Measurements from ENCODE around the gene RBL2. TPM values are rescaled to one million over a fixed set of nuclear protein-coding genes. Genes with fewer than 3 reads are reported as not detected.

RBL2 gene
- total and polyA plus RNA-seq, 2 of the 13 experiments (the other 11 are each of a cell fraction or from before 2014, with no cell fraction given), result 41.2 to 60.9 TPM

DNA sequence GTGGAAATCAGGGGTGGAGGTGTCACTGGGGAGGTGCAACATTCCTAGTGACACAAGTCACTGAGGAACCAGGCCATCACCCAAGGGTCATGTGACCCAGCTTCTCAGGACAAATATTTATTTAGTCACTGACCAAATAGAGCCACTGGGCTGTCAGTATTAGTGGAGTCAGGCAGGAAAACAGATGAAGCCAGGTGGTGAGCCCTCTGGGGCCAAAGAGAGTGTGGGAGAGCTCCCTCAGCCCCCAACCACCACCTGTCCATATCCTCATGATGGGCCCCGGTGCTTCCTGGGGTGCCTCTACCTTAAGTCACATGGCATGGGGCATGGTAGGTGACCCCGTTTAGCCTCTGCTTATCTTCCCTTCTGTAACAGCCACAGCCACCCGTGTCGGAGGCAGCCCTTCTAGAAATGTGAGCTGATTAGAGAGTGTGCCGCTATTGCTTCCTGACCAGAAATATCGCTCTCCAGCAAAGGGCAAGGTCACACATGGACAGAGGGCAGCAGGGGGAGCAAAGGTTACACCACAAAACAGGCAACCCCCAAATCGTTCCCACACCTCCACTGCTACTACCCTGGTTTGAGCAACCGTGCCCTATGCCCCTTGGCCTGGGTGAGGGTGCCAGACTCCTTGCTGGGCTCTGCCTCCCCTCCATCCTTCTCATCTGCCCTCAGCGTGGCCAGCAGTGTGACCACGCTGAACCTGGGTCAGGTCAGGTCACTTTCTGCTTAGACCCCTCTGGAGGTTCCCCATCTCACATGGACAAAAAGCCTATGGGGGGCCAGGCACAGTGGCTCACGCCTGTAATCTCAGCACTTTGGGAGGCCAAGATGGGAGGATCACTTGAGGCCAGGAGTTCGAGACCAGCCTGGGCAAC, 77.4 kb downstream of the RBL2 start (continued):
- TF ChIP-seq ZNF234 (CRISPR knock-in tag; conservative IDR thresholded peaks at IDR 0.05), result peak; percentile 94; the same call in 1 of the 2 replicates
- 0 out of 2 replicates have a peak, but pooled peaks have one; percentile 30 for TF ChIP-seq KLF13 (CRISPR knock-in tag; IDR thresholded peaks at IDR 0.05)
- no peak for TF ChIP-seq ZNF775 (CRISPR knock-in tag; IDR thresholded peaks at IDR 0.05; ENCODE audit: borderline replicate concordance)
- no peak; the same call in 1 of the 2 replicates for TF ChIP-seq NKX3-1 (CRISPR knock-in tag; IDR thresholded peaks at IDR 0.05)
- TF ChIP-seq ZNF296 (CRISPR knock-in tag; conservative IDR thresholded peaks at IDR 0.05), result peak; percentile 81
- TF ChIP-seq KLF9 (CRISPR knock-in tag; IDR thresholded peaks at IDR 0.05; ENCODE audit: low read depth), result no peak
- TF ChIP-seq ZNF451 (CRISPR knock-in tag; IDR thresholded peaks at IDR 0.05), result no peak
- TF ChIP-seq SRSF4 (IDR thresholded peaks at IDR 0.05; ENCODE audit: low read depth, low read length, poor library complexity, severe bottlenecking), result no peak
- TF ChIP-seq EHMT2 (IDR thresholded peaks at IDR 0.05; ENCODE audit: borderline replicate concordance, low read depth, low read length), result 0 out of 2 replicates have a peak, but pooled peaks have one; percentile 5
- no peak for TF ChIP-seq ATRX (CRISPR knock-in tag; IDR thresholded peaks at IDR 0.05; ENCODE audit: borderline replicate concordance)
- peak; percentile 70; the same call in 1 of the 2 replicates for TF ChIP-seq ZNF264 (CRISPR knock-in tag; IDR thresholded peaks at IDR 0.05)
- TF ChIP-seq CCAR2 (optimal IDR thresholded peaks at IDR 0.05; ENCODE audit: low read depth, low read length), result no peak
- TF ChIP-seq, protein P1, sequence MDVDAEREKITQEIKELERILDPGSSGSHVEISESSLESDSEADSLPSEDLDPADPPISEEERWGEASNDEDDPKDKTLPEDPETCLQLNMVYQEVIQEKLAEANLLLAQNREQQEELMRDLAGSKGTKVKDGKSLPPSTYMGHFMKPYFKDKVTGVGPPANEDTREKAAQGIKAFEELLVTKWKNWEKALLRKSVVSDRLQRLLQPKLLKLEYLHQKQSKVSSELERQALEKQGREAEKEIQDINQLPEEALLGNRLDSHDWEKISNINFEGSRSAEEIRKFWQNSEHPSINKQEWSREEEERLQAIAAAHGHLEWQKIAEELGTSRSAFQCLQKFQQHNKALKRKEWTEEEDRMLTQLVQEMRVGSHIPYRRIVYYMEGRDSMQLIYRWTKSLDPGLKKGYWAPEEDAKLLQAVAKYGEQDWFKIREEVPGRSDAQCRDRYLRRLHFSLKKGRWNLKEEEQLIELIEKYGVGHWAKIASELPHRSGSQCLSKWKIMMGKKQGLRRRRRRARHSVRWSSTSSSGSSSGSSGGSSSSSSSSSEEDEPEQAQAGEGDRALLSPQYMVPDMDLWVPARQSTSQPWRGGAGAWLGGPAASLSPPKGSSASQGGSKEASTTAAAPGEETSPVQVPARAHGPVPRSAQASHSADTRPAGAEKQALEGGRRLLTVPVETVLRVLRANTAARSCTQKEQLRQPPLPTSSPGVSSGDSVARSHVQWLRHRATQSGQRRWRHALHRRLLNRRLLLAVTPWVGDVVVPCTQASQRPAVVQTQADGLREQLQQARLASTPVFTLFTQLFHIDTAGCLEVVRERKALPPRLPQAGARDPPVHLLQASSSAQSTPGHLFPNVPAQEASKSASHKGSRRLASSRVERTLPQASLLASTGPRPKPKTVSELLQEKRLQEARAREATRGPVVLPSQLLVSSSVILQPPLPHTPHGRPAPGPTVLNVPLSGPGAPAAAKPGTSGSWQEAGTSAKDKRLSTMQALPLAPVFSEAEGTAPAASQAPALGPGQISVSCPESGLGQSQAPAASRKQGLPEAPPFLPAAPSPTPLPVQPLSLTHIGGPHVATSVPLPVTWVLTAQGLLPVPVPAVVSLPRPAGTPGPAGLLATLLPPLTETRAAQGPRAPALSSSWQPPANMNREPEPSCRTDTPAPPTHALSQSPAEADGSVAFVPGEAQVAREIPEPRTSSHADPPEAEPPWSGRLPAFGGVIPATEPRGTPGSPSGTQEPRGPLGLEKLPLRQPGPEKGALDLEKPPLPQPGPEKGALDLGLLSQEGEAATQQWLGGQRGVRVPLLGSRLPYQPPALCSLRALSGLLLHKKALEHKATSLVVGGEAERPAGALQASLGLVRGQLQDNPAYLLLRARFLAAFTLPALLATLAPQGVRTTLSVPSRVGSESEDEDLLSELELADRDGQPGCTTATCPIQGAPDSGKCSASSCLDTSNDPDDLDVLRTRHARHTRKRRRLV (CRISPR knock-in tag; IDR thresholded peaks at IDR 0.05), result no peak
- TF ChIP-seq, protein P2, sequence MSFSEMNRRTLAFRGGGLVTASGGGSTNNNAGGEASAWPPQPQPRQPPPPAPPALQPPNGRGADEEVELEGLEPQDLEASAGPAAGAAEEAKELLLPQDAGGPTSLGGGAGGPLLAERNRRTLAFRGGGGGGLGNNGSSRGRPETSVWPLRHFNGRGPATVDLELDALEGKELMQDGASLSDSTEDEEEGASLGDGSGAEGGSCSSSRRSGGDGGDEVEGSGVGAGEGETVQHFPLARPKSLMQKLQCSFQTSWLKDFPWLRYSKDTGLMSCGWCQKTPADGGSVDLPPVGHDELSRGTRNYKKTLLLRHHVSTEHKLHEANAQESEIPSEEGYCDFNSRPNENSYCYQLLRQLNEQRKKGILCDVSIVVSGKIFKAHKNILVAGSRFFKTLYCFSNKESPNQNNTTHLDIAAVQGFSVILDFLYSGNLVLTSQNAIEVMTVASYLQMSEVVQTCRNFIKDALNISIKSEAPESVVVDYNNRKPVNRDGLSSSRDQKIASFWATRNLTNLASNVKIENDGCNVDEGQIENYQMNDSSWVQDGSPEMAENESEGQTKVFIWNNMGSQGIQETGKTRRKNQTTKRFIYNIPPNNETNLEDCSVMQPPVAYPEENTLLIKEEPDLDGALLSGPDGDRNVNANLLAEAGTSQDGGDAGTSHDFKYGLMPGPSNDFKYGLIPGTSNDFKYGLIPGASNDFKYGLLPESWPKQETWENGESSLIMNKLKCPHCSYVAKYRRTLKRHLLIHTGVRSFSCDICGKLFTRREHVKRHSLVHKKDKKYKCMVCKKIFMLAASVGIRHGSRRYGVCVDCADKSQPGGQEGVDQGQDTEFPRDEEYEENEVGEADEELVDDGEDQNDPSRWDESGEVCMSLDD (CRISPR knock-in tag; IDR thresholded peaks at IDR 0.05; ENCODE audit: borderline replicate concordance), result peak; percentile 97
- no peak for TF ChIP-seq ZNF3 (CRISPR knock-in tag; IDR thresholded peaks at IDR 0.05)
- no peak for TF ChIP-seq SMARCC2 (IDR thresholded peaks at IDR 0.05)
- TF ChIP-seq, protein P3, sequence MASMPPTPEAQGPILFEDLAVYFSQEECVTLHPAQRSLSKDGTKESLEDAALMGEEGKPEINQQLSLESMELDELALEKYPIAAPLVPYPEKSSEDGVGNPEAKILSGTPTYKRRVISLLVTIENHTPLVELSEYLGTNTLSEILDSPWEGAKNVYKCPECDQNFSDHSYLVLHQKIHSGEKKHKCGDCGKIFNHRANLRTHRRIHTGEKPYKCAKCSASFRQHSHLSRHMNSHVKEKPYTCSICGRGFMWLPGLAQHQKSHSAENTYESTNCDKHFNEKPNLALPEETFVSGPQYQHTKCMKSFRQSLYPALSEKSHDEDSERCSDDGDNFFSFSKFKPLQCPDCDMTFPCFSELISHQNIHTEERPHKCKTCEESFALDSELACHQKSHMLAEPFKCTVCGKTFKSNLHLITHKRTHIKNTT (CRISPR knock-in tag; IDR thresholded peaks at IDR 0.05), result no peak
- peak; percentile 71 for TF ChIP-seq CREB1 (IDR thresholded peaks at IDR 0.05)
- peak; percentile 60; the same call in 1 of the 2 replicates for TF ChIP-seq CREB1 (CRISPR knock-in tag; IDR thresholded peaks at IDR 0.05)

All from HepG2 (cell line).